Mesothelial cell of epicardium (in vitro differentiated cells): ENCODE results near the gene RGS19. TPM values are rescaled to one million over a fixed set of nuclear protein-coding genes. Genes with fewer than 3 reads are reported as not detected.
A peak's percentile ranks its signal among the peaks of the same experiment; 100 is the strongest.

Experiments used
- DNase-seq, 2 experiments: peaks; one replicate each; pipeline ENCODE4 v3.0.0; 2021; ENCODE audit warnings: low spot score in 2 of 2; ENCODE audit not compliant: unreplicated experiment in 2 of 2
- H3K27ac Mint-ChIP-seq: 2 replicates; pipeline ENCODE4 v1.8.0; 2021; ENCODE audit warnings: mixed read lengths
- H3K27me3 Mint-ChIP-seq: 2 replicates; pipeline ENCODE4 v1.8.0; 2021; ENCODE audit warnings: low read depth, mixed read lengths
- H3K36me3 Mint-ChIP-seq: 2 replicates; pipeline ENCODE4 v1.8.0; 2021; ENCODE audit warnings: mixed read lengths
- H3K4me1 Mint-ChIP-seq: 2 replicates; pipeline ENCODE4 v1.8.0; 2021; ENCODE audit warnings: mixed read lengths
- H3K4me3 Mint-ChIP-seq: 2 replicates; pipeline ENCODE4 v1.8.0; 2021; ENCODE audit warnings: mild to moderate bottlenecking, moderate library complexity, mixed read lengths
- H3K9me3 Mint-ChIP-seq: 2 replicates; pipeline ENCODE4 v1.8.0; 2021; ENCODE audit warnings: mixed read lengths
- CTCF ChIP-seq: fragments of 200-600 bp; sonication (generic); IDR thresholded peaks from one replicate; pipeline ENCODE4 v1.5.0; 2021; ENCODE audit warnings: antibody characterized with exemption; ENCODE audit not compliant: unreplicated experiment
- total RNA-seq: library from RNA; stranded (reverse); gene quantifications from 3 replicates; pipeline ENCODE4 v1.2.1, GENCODE V29; 2021

Gene RGS19
- total RNA-seq, 1 donor from 2014 or later = 7.9 TPM

- H3K4me1 Mint-ChIP-seq = peaks cover 18% of the 10 kb centered on the region
- H3K4me3 Mint-ChIP-seq = peak overlapping the region; percentile 71
- no peak for DNase-seq
- TF ChIP-seq CTCF = no peak
- no peaks in the 10 kb centered on the region for H3K36me3 Mint-ChIP-seq
- H3K9me3 Mint-ChIP-seq = no peaks in the 10 kb centered on the region
- H3K27me3 Mint-ChIP-seq = peaks cover 52% of the 10 kb centered on the region
- no peak overlapping the region for H3K27ac Mint-ChIP-seq
These were observed 1.7 kb upstream of the RGS19 start for GRCh38 chr20:64080813-64081623.

GRCh38 chr20:64080013-64080812 lies 895 bp upstream of the RGS19 start, which contains the start of gene OPRL1:
OPRL1 (plus strand) TSS chr20:64080082; CDS start chr20:64092721, 12,639 bp downstream.
- DNase-seq = no peak
- H3K4me1 Mint-ChIP-seq = peaks cover 18% of the 10 kb centered on the region
- H3K4me3 Mint-ChIP-seq = peak within 1 kb of the TSS; percentile 71
- no peaks in the 10 kb centered on the region for H3K9me3 Mint-ChIP-seq
- no peaks in the 10 kb centered on the region for H3K36me3 Mint-ChIP-seq
- TF ChIP-seq CTCF = no peak
- peaks cover 44% of the 10 kb centered on the region for H3K27me3 Mint-ChIP-seq
- H3K27ac Mint-ChIP-seq = no peak within 1 kb of the TSS

- peak overlapping the region; percentile 62 for H3K4me3 Mint-ChIP-seq
- no peak overlapping the region for H3K27ac Mint-ChIP-seq
- H3K9me3 Mint-ChIP-seq = no peaks in the 10 kb centered on the region
- peaks cover 14% of the 10 kb centered on the region for H3K4me1 Mint-ChIP-seq
- TF ChIP-seq CTCF = no peak
- no peaks in the 10 kb centered on the region for H3K36me3 Mint-ChIP-seq
- no peak for DNase-seq
- H3K27me3 Mint-ChIP-seq = peaks cover 33% of the 10 kb centered on the region
These were observed 415 bp downstream of the RGS19 start for GRCh38 chr20:64078934-64079272.

GRCh38 chr20:64077876-64078551 lies 1.3 kb downstream of the RGS19 start:
- H3K36me3 Mint-ChIP-seq = no peaks in the 10 kb centered on the region
- DNase-seq = no peak
- H3K27me3 Mint-ChIP-seq = peaks cover 29% of the 10 kb centered on the region
- H3K9me3 Mint-ChIP-seq = no peaks in the 10 kb centered on the region
- no peak overlapping the region for H3K4me3 Mint-ChIP-seq
- H3K4me1 Mint-ChIP-seq = peaks cover 14% of the 10 kb centered on the region
- TF ChIP-seq CTCF = no peak
- H3K27ac Mint-ChIP-seq = no peak overlapping the region

- Mint-ChIP-seq H3K36me3 (no peaks in the 10 kb centered on the region), H3K27me3 (peaks cover 24% of the 10 kb centered on the region), H3K27ac (no peak overlapping the region), H3K4me1 (peaks cover 14% of the 10 kb centered on the region), H3K9me3 (no peaks in the 10 kb centered on the region), H3K4me3 (no peak overlapping the region)
- no peak for DNase-seq
- no peak for TF ChIP-seq CTCF
These were observed 1.8 kb downstream of the RGS19 start for GRCh38 chr20:64077541-64077875.
